ENCODE results near the gene CABP5. TPM values are rescaled to one million over a fixed set of nuclear protein-coding genes. Genes with fewer than 3 reads are reported as not detected.

CABP5 gene
- polyA plus RNA-seq, 3 donors, result 0.17 TPM; not detected in 2

DNA sequence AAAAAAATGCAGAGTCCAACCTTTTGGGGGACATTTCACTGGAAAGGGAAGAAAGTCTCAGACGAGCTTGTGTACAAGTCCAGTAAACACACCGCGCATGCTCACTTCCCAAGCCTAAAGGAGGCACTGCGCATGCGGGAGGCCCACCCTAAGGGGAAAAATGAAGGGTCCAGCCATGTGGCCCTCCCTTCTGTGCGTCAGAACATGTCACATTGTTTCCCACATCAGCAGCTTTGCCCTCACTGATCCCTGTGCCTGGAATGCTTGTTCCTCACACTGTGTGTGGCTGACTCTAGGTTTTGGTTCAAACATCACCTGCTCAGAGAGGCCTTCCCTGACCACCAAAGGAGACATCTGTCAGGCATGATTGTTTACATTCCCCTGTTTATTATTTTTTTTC is 45.1 kb downstream of the CABP5 start:
- Mint-ChIP-seq H3K4me1 (no peaks in the 10 kb centered on the region), H3K27ac (no peak overlapping the region), H3K9me3 (peaks cover 0 to 7% (median 3%) of the 10 kb centered on the region in 7 donors), H3K27me3 (ENCODE audit: low read depth in 3 of 3) (peaks cover 5 to 7% (median 6%) of the 10 kb centered on the region in 3 donors), H3K36me3 (no peaks in the 10 kb centered on the region), H3K4me3 (no peak overlapping the region)
- Histone ChIP-seq H2AFZ (ENCODE audit: insufficient read depth, low read depth, low read length, poor library complexity, severe bottlenecking) (no peak overlapping the region), H3K36me3 (replicated peaks in 1 of 2; ENCODE audit: control insufficient read depth in 1 of 2, insufficient read depth in 2 of 2, low read length in 2 of 2) (no peaks in the 10 kb centered on the region), H3K79me2 (ENCODE audit: insufficient read depth, low read length) (no peaks in the 10 kb centered on the region), H3K4me1 (ENCODE audit: control insufficient read depth in 1 of 2, insufficient read depth in 2 of 2, low read length in 2 of 2) (no peaks in the 10 kb centered on the region), H3K9me3 (replicated peaks in 1 of 2; ENCODE audit: control insufficient read depth in 1 of 2, insufficient read depth in 1 of 2, low read length in 2 of 2) (no peaks in the 10 kb centered on the region), H3K4me3 (replicated peaks in 1 of 3; ENCODE audit: low read depth in 2 of 3, low read length in 3 of 3) (no peak overlapping the region), H3K27ac (ENCODE audit: low read depth in 1 of 2, low read length in 2 of 2) (no peak overlapping the region), H3K27me3 (ENCODE audit: control insufficient read depth in 2 of 2, insufficient read depth in 2 of 2, low read length in 2 of 2) (no peaks in the 10 kb centered on the region), H4K20me1 (ENCODE audit: insufficient read depth, low read length) (no peaks in the 10 kb centered on the region), H3K9ac (ENCODE audit: insufficient read depth, low read length, poor library complexity, severe bottlenecking) (no peak overlapping the region), H3K4me2 (replicated peaks; ENCODE audit: extremely low read depth, low read length, poor library complexity, severe bottlenecking) (no peak overlapping the region)
- DNase-seq, result no peak
- WGBS (ENCODE audit: insufficient coverage), result 95% methylated on average over 5 of the region's 6 CpGs
- intact Hi-C loops (cut with micrococcal nuclease), result no loop called here
- TF ChIP-seq, protein P1, sequence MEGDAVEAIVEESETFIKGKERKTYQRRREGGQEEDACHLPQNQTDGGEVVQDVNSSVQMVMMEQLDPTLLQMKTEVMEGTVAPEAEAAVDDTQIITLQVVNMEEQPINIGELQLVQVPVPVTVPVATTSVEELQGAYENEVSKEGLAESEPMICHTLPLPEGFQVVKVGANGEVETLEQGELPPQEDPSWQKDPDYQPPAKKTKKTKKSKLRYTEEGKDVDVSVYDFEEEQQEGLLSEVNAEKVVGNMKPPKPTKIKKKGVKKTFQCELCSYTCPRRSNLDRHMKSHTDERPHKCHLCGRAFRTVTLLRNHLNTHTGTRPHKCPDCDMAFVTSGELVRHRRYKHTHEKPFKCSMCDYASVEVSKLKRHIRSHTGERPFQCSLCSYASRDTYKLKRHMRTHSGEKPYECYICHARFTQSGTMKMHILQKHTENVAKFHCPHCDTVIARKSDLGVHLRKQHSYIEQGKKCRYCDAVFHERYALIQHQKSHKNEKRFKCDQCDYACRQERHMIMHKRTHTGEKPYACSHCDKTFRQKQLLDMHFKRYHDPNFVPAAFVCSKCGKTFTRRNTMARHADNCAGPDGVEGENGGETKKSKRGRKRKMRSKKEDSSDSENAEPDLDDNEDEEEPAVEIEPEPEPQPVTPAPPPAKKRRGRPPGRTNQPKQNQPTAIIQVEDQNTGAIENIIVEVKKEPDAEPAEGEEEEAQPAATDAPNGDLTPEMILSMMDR (IDR thresholded peaks at IDR 0.05), result no peak

DNA sequence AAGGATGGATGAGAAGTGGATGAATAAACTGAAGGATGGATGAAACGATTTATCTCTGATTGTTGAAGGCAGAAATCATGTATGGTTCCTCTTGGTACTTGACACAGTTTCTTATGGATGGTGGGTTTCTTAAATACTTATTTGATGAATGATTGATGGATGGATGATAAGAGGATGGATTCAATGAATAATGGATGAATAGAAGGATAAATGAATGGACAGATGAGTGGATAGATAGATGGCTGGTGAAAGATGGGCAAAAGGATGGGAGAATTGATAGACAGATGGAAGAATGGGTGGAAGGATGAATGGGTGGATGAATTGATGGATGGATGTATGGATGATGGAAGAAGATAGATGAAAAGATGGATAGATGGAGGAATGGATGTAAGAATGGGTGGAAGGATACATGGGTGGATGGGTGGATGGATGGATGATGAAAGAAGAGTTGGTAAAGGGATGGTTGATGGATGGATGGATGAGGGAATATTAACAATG is 47.6 kb downstream of the CABP5 start:
- peaks cover 9 to 11% (median 9%) of the 10 kb centered on the region in 3 donors for H3K27me3 Mint-ChIP-seq (ENCODE audit: low read depth in 3 of 3)

More for the DNA sequence above, 47.6 kb downstream of the CABP5 start:
- Histone ChIP-seq H3K9ac (ENCODE audit: insufficient read depth, low read length, poor library complexity, severe bottlenecking) (no peak overlapping the region), H3K4me2 (replicated peaks; ENCODE audit: extremely low read depth, low read length, poor library complexity, severe bottlenecking) (no peak overlapping the region), H3K4me3 (replicated peaks in 1 of 3; ENCODE audit: low read depth in 2 of 3, low read length in 3 of 3) (no peak overlapping the region), H4K20me1 (ENCODE audit: insufficient read depth, low read length) (no peaks in the 10 kb centered on the region), H3K4me1 (ENCODE audit: control insufficient read depth in 1 of 2, insufficient read depth in 2 of 2, low read length in 2 of 2) (no peaks in the 10 kb centered on the region), H3K27me3 (ENCODE audit: control insufficient read depth in 2 of 2, insufficient read depth in 2 of 2, low read length in 2 of 2) (no peaks in the 10 kb centered on the region), H3K9me3 (replicated peaks in 1 of 2; ENCODE audit: control insufficient read depth in 1 of 2, insufficient read depth in 1 of 2, low read length in 2 of 2) (no peaks in the 10 kb centered on the region), H3K79me2 (ENCODE audit: insufficient read depth, low read length) (no peaks in the 10 kb centered on the region), H3K27ac (ENCODE audit: low read depth in 1 of 2, low read length in 2 of 2) (no peak overlapping the region), H2AFZ (ENCODE audit: insufficient read depth, low read depth, low read length, poor library complexity, severe bottlenecking) (no peak overlapping the region), H3K36me3 (replicated peaks in 1 of 2; ENCODE audit: control insufficient read depth in 1 of 2, insufficient read depth in 2 of 2, low read length in 2 of 2) (no peaks in the 10 kb centered on the region)
- Mint-ChIP-seq H3K9me3 (peaks cover 0 to 6% (median 3%) of the 10 kb centered on the region in 7 donors), H3K27ac (no peak overlapping the region), H3K4me3 (no peak overlapping the region), H3K36me3 (no peaks in the 10 kb centered on the region), H3K4me1 (no peaks in the 10 kb centered on the region)
- intact Hi-C loops (cut with micrococcal nuclease), result no loop called here
- DNase-seq, result no peak
- 100% methylated on average over 1 of the region's 1 CpG for WGBS (ENCODE audit: insufficient coverage)
- TF ChIP-seq, protein P1 (IDR thresholded peaks at IDR 0.05), result no peak
